Spleen (tissue), 11 donors: Measurements from ENCODE around the gene MAP1LC3B. TPM values are rescaled to one million over a fixed set of nuclear protein-coding genes. Genes with fewer than 3 reads are reported as not detected.

Experiments used
- DNase-seq: peaks from one replicate; pipeline ENCODE4 v3.0.0-alpha.2; 2020
- H3K27ac ChIP-seq, 8 donors: fragments of 200-600 bp; sonication (generic) in 7 of 8; 1 replicate in 4 of 8; 2 replicates in 4 of 8; pipeline versions ENCODE4 v1.5.0 to v1.8.0; 2016 to 2021; ENCODE audit warnings: inconsistent platforms in 4 of 8, mild to moderate bottlenecking in 4 of 8, moderate library complexity in 1 of 8
- H3K27me3 ChIP-seq, 7 donors: fragments of 200-600 bp; sonication (generic) in 6 of 7; replicated peaks in 1 of 7; 1 replicate in 4 of 7; 2 replicates in 3 of 7; pipeline versions ENCODE4 v1.5.0 to v1.8.0; 2016 to 2021; ENCODE audit warnings: inconsistent platforms in 3 of 7, mild to moderate bottlenecking in 1 of 7
- H3K36me3 ChIP-seq, 6 donors: fragments of 200-600 bp; sonication (generic) in 5 of 6; 1 replicate in 4 of 6; 2 replicates in 2 of 6; pipeline versions ENCODE4 v1.5.0 to v1.8.0; 2016 to 2021; ENCODE audit warnings: inconsistent platforms in 2 of 6
- H3K4me1 ChIP-seq, 6 donors: fragments of 200-600 bp; sonication (generic) in 5 of 6; 1 replicate in 3 of 6; 2 replicates in 3 of 6; pipeline versions ENCODE4 v1.5.0 to v1.8.0; 2016 to 2021; ENCODE audit warnings: inconsistent platforms in 3 of 6
- H3K4me3 ChIP-seq, 8 donors: fragments of 200-600 bp; sonication (generic) in 7 of 8; 1 replicate in 4 of 8; 2 replicates in 4 of 8; pipeline versions ENCODE4 v1.5.0 to v1.8.0; 2016 to 2021; ENCODE audit warnings: inconsistent platforms in 4 of 8, mild to moderate bottlenecking in 4 of 8, moderate library complexity in 2 of 8
- H3K9me3 ChIP-seq, 8 donors: fragments of 200-600 bp; sonication (generic) in 7 of 8; 1 replicate in 4 of 8; 2 replicates in 4 of 8; pipeline versions ENCODE4 v1.5.0 to v1.8.0; 2016 to 2021; ENCODE audit warnings: inconsistent platforms in 4 of 8
- POLR2A ChIP-seq, 3 donors: fragments of 450-650 bp; IDR thresholded peaks; one replicate each; pipeline ENCODE4 v1.5.1; 2017; ENCODE audit warnings: antibody characterized with exemption in 3 of 3, mild to moderate bottlenecking in 1 of 3
- POLR2AphosphoS5 ChIP-seq, 3 donors: sonication (generic); formaldehyde crosslinking; IDR thresholded peaks; one replicate each; pipeline ENCODE4 v1.5.1; 2017; ENCODE audit warnings: antibody characterized with exemption in 3 of 3
- WGBS, 5 donors: extraction: QIAGEN DNeasy Blood & Tissue Kit in 3 of 5; methylation state at CpG; one replicate each; pipeline versions ENCODE4 v1.1.5 to v1.1.7; 2013 to 2018; 5-methylcytosine and 5-hydroxymethylcytosine counted together
- intact Hi-C: fragments of 100-400 bp; cut with DNase I; formaldehyde crosslinking; loops from one replicate; pipeline ENCODE4 v1.15.0; 2023; ENCODE audit warnings: low total_unique reads
- polyA plus RNA-seq, 3 donors: library from polyadenylated mRNA; stranded (reverse); fragments of 200-250 nt; gene quantifications; one replicate each; pipeline ENCODE4 v1.2.1, GENCODE V29; 2013
- total RNA-seq, 7 donors: library from RNA; depleted of rRNA in 3 of 7; stranded (reverse); fragments of >200 nt in 3 of 7; fragmentation: NEBNext Ultra II Directional in 4 of 7; extraction: Animal tissue kit (Norgen Biotek cat#: 25700) in 4 of 7; gene quantifications; one replicate each; pipeline versions ENCODE4 v1.1.0 to v1.2.1, GENCODE V29; 2016 to 2021
- TF ChIP-seq, protein P1 (sequence below), 11 experiments: fragments of 200-600 bp in 7 of 11; fragments of 450-650 bp in 4 of 11; sonication (generic) in 4 of 11; IDR thresholded peaks in 8 of 11; conservative IDR thresholded peaks in 3 of 11; 1 replicate in 7 of 11; 2 replicates in 4 of 11; pipeline versions ENCODE4 v1.4.0 to v1.8.0; 2016 to 2021; ENCODE audit warnings: antibody characterized with exemption in 11 of 11, inconsistent platforms in 4 of 11, mild to moderate bottlenecking in 1 of 11
- donor health status: healthy with polysubstance abuse.
- donor health status: DM: no; HTN: no; CAD: no; lungs with moderate emphysema.
- donor health status: DM: no; HTN: no; CAD: no.
- donor health status: Bipolar disorder and iron deficiency.
- donor health status: healthy.
- donor health status: DM: no; HTN: no; CAD: no.
- donor health status: DM: yes; HTN: yes; CAD: no.

Gene MAP1LC3B
- total and polyA plus RNA-seq, 10 donors, result 32.3 to 71.4 (median 54.9) TPM

DNA sequence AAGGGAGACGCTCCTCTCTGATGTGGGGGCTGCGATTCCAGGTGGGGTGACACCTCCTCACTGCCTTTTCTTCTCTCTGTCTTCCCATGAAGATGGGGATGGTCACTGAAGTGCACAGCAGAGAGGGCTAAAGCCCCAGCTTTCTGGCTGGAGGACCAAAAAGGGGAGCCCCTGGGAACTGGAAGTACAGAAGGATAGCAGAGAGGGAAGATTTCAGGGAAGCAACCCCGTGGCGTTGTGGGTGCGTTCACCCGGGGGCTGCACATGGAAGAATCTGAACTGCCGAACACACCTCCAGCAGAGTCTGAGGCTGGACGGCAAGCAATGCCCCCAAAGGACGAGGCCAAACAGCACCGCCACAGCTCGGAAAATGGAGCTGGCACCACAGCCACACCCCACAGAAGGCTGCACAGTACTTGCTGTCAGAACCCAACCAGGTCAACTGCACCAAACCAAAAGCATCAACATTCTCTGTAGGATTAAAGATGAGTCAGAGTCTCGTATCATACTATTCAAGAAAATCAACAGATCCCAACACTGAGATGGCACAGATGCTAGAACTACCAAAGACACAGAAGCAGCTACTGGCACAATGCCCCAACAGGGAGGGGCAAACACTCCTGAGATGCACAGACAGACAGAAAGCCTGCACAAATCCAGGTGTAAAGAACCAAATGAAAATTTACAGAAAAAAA lies 49.9 kb downstream of the MAP1LC3B start:
- intact Hi-C loops, result no loop called here
- peaks cover 0 to 29% (median 3%) of the 10 kb centered on the region in 6 donors for H3K36me3 ChIP-seq
- peaks cover 0 to 13% (median 0%) of the 10 kb centered on the region in 8 donors for H3K9me3 ChIP-seq
- no peak for DNase-seq
- H3K4me1 ChIP-seq, result peaks cover 0 to under 1% (median 0%) of the 10 kb centered on the region in 6 donors
- TF ChIP-seq POLR2A (IDR thresholded peaks at IDR 0.05) (no peak), POLR2AphosphoS5 (IDR thresholded peaks at IDR 0.05) (no peak)
- TF ChIP-seq, protein P1, sequence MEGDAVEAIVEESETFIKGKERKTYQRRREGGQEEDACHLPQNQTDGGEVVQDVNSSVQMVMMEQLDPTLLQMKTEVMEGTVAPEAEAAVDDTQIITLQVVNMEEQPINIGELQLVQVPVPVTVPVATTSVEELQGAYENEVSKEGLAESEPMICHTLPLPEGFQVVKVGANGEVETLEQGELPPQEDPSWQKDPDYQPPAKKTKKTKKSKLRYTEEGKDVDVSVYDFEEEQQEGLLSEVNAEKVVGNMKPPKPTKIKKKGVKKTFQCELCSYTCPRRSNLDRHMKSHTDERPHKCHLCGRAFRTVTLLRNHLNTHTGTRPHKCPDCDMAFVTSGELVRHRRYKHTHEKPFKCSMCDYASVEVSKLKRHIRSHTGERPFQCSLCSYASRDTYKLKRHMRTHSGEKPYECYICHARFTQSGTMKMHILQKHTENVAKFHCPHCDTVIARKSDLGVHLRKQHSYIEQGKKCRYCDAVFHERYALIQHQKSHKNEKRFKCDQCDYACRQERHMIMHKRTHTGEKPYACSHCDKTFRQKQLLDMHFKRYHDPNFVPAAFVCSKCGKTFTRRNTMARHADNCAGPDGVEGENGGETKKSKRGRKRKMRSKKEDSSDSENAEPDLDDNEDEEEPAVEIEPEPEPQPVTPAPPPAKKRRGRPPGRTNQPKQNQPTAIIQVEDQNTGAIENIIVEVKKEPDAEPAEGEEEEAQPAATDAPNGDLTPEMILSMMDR (IDR thresholded peaks at IDR 0.05 in 8 of 11, conservative IDR thresholded peaks at IDR 0.05 in 3 of 11), result no peak
- 92 to 98% (median 97%) methylated on average over 12 of the region's 12 CpGs for WGBS, 5 donors
- H3K4me3 ChIP-seq, result no peak overlapping the region
- no peaks in the 10 kb centered on the region for H3K27me3 ChIP-seq
- no peak overlapping the region for H3K27ac ChIP-seq

DNA sequence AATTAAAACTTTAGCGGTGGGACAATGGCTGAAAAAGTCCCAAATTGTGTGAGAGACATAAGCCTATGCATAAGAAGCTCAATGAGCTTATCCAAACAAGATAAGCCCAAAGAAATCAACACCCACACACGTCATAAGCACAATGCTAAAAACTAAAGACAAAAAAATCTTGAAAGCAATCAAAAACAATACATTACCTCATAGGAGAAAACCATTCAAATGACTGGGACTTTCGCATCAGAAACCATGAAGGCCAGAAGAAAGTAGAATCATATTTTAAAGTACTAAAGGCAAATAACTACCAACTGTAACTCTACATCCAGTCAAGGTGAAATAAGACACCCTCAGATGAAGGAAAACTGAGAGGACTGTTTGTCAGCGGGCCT lies 50.4 kb downstream of the MAP1LC3B start:
- H3K4me3 ChIP-seq, result no peak overlapping the region
- no peaks in the 10 kb centered on the region for H3K27me3 ChIP-seq
- no peak for TF ChIP-seq POLR2A (IDR thresholded peaks at IDR 0.05)
- H3K36me3 ChIP-seq, result peaks cover 0 to 35% (median 5%) of the 10 kb centered on the region in 6 donors
- no peak overlapping the region for H3K27ac ChIP-seq
- H3K9me3 ChIP-seq, result peaks cover 0 to 13% (median 0%) of the 10 kb centered on the region in 8 donors
- H3K4me1 ChIP-seq, result no peaks in the 10 kb centered on the region
- no peak for DNase-seq
- intact Hi-C loops, result no loop called here
- 92 to 97% (median 92%) methylated on average over 4 of the region's 4 CpGs for WGBS, 5 donors

DNA sequence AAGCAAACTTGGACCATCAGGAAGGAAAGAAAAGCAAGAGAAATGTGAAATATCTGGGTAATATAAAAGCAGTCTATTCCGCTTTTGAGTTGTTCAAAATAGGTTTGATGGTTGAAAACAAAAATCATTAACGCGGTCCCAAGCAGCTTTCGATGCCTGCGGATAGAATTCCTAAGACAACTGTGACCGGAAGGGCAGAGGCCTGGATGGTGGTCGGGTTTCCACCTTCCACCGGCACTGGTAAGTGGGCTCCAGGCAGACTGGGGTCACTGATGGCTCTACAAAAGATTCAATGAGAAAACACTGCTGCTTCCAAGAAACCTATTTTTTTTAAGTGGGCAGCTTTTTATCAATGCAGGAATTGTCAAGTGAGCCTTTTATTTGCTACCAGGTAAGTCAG lies 50.9 kb downstream of the MAP1LC3B start:
- no peak overlapping the region for H3K4me3 ChIP-seq
- no peaks in the 10 kb centered on the region for H3K4me1 ChIP-seq
- no peak overlapping the region for H3K27ac ChIP-seq
- intact Hi-C loops, result no loop called here
- no peak for DNase-seq
- WGBS, 5 donors, result 92 to 98% (median 97%) methylated on average over 8 of the region's 8 CpGs
- TF ChIP-seq, protein P1 (IDR thresholded peaks at IDR 0.05 in 8 of 11, conservative IDR thresholded peaks at IDR 0.05 in 3 of 11), result no peak
- TF ChIP-seq POLR2AphosphoS5 (IDR thresholded peaks at IDR 0.05) (no peak), POLR2A (IDR thresholded peaks at IDR 0.05) (no peak)
- no peaks in the 10 kb centered on the region for H3K27me3 ChIP-seq
- peaks cover 0 to 13% (median 0%) of the 10 kb centered on the region in 8 donors for H3K9me3 ChIP-seq
- H3K36me3 ChIP-seq, result peaks cover 0 to 39% (median 5%) of the 10 kb centered on the region in 6 donors

DNA sequence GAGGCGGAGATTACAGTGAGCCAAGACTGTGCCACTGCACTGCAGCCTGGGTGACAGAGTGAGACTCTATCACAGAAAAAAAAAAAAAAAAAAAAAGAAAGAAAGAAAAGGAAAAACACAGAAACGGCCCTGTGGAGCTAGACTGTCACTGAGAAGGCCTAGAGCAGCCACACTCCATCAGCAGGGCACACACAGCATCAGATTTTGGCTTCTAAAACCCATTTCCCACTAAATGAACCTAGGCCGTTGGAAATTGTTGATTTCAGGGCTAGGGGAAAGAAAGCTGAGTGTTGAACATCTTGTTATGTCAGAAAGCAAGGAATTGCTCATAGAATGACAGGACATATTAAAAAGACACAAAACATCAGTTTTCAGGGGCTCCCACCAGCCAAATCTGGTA lies 51.8 kb downstream of the MAP1LC3B start:
- 87 to 97% (median 89%) methylated on average over 3 of the region's 3 CpGs for WGBS, 5 donors
- H3K27me3 ChIP-seq, result no peaks in the 10 kb centered on the region
- intact Hi-C loops, result no loop called here
- no peak for TF ChIP-seq POLR2A (IDR thresholded peaks at IDR 0.05)
- TF ChIP-seq, protein P1 (IDR thresholded peaks at IDR 0.05 in 8 of 11, conservative IDR thresholded peaks at IDR 0.05 in 3 of 11), result no peak
- TF ChIP-seq POLR2AphosphoS5 (IDR thresholded peaks at IDR 0.05), result no peak
- no peak overlapping the region for H3K27ac ChIP-seq
- no peak overlapping the region for H3K4me3 ChIP-seq
- H3K36me3 ChIP-seq, result peaks cover 0 to 49% (median 7%) of the 10 kb centered on the region in 6 donors
- no peak for DNase-seq
- no peaks in the 10 kb centered on the region for H3K4me1 ChIP-seq
- peaks cover 0 to 13% (median 0%) of the 10 kb centered on the region in 8 donors for H3K9me3 ChIP-seq
